ENCODE measurements around the gene ACVR2A. TPM values are rescaled to one million over a fixed set of nuclear protein-coding genes. Genes with fewer than 3 reads are reported as not detected.
A peak's percentile ranks its signal among the peaks of the same experiment; 100 is the strongest.

The ACVR2A gene
- total and polyA plus RNA-seq, 9 of the 15 experiments (the other 6 are each of a cell fraction or from before 2014, with no cell fraction given): 1.2 to 3.9 (median 2.4) TPM

DNA sequence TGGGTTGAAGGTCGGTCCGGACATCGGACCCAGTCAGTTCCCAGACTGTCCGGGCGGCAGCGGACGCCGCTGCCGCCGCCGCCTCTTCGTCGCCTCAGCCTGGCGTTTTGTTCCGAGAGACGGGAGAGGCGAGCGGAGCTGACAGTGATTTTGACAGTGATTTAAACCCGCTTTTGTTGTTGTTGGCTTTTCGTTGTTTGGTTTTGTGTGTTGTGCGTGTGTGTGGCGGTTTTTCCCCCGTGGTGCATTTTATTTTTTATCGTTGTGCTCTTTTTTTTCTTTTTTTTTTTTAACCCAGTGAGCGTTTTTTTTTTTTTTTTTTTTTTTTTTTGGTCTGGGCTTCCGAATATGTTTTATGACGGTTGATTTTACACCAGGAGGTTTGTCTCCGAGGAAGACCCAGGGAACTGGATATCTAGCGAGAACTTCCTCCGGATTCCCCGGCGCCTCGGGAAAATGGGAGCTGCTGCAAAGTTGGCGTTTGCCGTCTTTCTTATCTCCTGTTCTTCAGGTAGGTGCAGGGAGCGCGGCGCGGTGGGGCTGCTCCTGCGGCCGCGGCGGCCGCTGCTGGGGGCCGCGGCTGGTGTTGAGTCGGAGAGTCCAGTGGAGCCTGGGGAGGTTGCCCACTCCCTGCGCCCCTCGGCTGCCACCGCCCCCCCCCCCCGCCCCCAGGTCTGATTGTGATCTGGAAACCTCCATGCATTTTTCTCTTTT is at the start of gene ACVR2A (continued):
- TF ChIP-seq RNF219 (CRISPR knock-in tag; IDR thresholded peaks at IDR 0.05): no peak
- no peak for TF ChIP-seq SIRT6 (IDR thresholded peaks at IDR 0.05; ENCODE audit: low read depth, low read length)
- no peak for TF ChIP-seq ZNF589 (CRISPR knock-in tag; IDR thresholded peaks at IDR 0.05; ENCODE audit: low read depth)
- TF ChIP-seq HINFP (tag; conservative IDR thresholded peaks at IDR 0.05; ENCODE audit: low read depth): peak; percentile 44; the same call in 1 of the 2 replicates
- no peak for TF ChIP-seq NCOR1 (IDR thresholded peaks at IDR 0.05)
- peak; percentile 98 for TF ChIP-seq KDM1A (IDR thresholded peaks at IDR 0.05)
- peak; percentile 20 for TF ChIP-seq HMGN3 (IDR thresholded peaks at IDR 0.05; ENCODE audit: borderline replicate concordance, extremely low read depth, insufficient read length, low read depth, low read length)
- no peak for TF ChIP-seq ZBTB43 (CRISPR knock-in tag; IDR thresholded peaks at IDR 0.05)
- no peak for TF ChIP-seq ATF2 (CRISPR knock-in tag; IDR thresholded peaks at IDR 0.05)
- TF ChIP-seq RUNX1 (IDR thresholded peaks at IDR 0.05; ENCODE audit: low read depth): no peak
- peak; percentile 82 for TF ChIP-seq ZNF512 (tag; IDR thresholded peaks at IDR 0.05)
- TF ChIP-seq RCOR1 (IDR thresholded peaks at IDR 0.05; ENCODE audit: borderline replicate concordance in 1 of 2, low read depth in 2 of 2, low read length in 2 of 2): peak; percentile 95 to 98
